Activated naive CD4-positive, alpha-beta T cell (primary cell): Measurements from ENCODE around the gene CACNA1A.
"Not testable (repeated sequence)": the region's sequence is repeated elsewhere in the genome, so short reads cannot be mapped to it uniquely, and the experiment has no call there.

Source experiments
- DNase-seq, 4 experiments: peaks; one replicate each; lab custom pipeline; 2025; lab: John Stamatoyannopoulos, UW

The CACNA1A gene

GRCh38 chr19:13277104-13277809 lies 229.0 kb downstream of the CACNA1A start:
- peak in 2 of 4 experiments; percentile 5 to 26 for DNase-seq

- no peak for DNase-seq
These were observed 231.1 kb downstream of the CACNA1A start for GRCh38 chr19:13275016-13275722.

- no peak for DNase-seq
These were observed 235.7 kb downstream of the CACNA1A start for GRCh38 chr19:13270514-13271105.

GRCh38 chr19:13269348-13269747 lies 236.9 kb downstream of the CACNA1A start:
- no peak for DNase-seq

- DNase-seq = no peak
These were observed 238.4 kb downstream of the CACNA1A start for GRCh38 chr19:13267889-13268288.

- DNase-seq = no peak
These were observed 239.1 kb downstream of the CACNA1A start for GRCh38 chr19:13267131-13267530.

- DNase-seq = no peak
These were observed 243.8 kb downstream of the CACNA1A start for GRCh38 chr19:13262450-13262849.

GRCh38 chr19:13260883-13261653 lies 245.2 kb downstream of the CACNA1A start:
- DNase-seq = no peak

- DNase-seq = no peak
These were observed 249.4 kb downstream of the CACNA1A start for GRCh38 chr19:13256918-13257317.

- DNase-seq = not testable (repeated sequence)
These were observed 249.9 kb downstream of the CACNA1A start for GRCh38 chr19:13256398-13256797.

- DNase-seq = no peak
These were observed 250.6 kb downstream of the CACNA1A start for GRCh38 chr19:13255719-13256059.

GRCh38 chr19:13255041-13255718 lies 251.1 kb downstream of the CACNA1A start:
- no peak for DNase-seq

GRCh38 chr19:13252569-13253335 lies 253.5 kb downstream of the CACNA1A start:
- no peak for DNase-seq

GRCh38 chr19:13244920-13245319 lies 261.4 kb downstream of the CACNA1A start:
- DNase-seq = no peak

GRCh38 chr19:13241231-13242104 lies 264.8 kb downstream of the CACNA1A start:
- DNase-seq = no peak

- no peak for DNase-seq
These were observed 265.8 kb downstream of the CACNA1A start for GRCh38 chr19:13240312-13241022.

GRCh38 chr19:13238891-13239534 lies 267.3 kb downstream of the CACNA1A start:
- DNase-seq = no peak

- DNase-seq = peak in 3 of 4 experiments; percentile 12 to 54 (median 40)
These were observed 271.8 kb downstream of the CACNA1A start for GRCh38 chr19:13234518-13234917.

GRCh38 chr19:13231663-13232062 lies 274.6 kb downstream of the CACNA1A start:
- no peak for DNase-seq
